Panc1 (cell line): Measurements from ENCODE around the gene PPT2.

Source experiments
- SIN3A ChIP-seq: IDR thresholded peaks from 2 replicates; pipeline ENCODE4 v1.6.1; 2012; ENCODE audit warnings: low read depth, mild to moderate bottlenecking, low read length, moderate library complexity, borderline replicate concordance; ENCODE audit not compliant: insufficient read depth
- TF ChIP-seq, protein P1 (sequence below): fragments of 450-650 bp; IDR thresholded peaks from 2 replicates; pipeline ENCODE4 v1.5.1; 2017; ENCODE audit warnings: mild to moderate bottlenecking

DNA sequence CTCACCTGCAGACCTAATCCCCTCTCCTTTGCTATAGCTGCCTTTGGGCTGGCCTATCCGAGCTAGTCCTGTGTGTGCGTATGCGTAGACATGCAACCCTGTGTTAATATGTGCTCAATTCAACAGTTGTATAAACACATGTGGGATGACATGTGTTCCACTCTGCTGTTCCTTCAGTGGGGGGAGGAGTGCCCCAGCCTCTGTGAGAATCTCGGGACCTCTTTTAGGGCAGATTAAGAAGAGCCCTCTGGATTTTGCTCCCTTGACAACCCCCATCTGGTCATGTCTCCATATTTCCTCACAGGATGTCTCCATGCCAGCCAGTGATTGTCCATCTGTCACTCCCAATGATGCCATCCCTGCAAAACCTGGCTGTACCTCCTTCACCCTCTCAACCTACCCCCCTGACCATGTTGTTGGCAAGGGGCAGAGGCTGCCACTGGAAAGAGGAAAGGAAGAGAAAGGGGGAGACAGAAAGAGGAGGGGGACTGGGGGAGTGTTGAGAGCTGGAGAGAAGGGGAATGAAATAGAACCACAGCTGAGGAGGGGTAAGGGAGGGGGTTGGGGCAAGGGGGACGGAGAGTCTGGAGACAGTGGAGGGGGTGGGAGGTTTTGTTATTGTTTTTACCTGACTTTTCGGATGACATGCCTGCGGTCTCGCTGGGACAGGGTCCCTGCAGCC, 2.6 kb upstream of the PPT2 start:
- TF ChIP-seq, protein P1, sequence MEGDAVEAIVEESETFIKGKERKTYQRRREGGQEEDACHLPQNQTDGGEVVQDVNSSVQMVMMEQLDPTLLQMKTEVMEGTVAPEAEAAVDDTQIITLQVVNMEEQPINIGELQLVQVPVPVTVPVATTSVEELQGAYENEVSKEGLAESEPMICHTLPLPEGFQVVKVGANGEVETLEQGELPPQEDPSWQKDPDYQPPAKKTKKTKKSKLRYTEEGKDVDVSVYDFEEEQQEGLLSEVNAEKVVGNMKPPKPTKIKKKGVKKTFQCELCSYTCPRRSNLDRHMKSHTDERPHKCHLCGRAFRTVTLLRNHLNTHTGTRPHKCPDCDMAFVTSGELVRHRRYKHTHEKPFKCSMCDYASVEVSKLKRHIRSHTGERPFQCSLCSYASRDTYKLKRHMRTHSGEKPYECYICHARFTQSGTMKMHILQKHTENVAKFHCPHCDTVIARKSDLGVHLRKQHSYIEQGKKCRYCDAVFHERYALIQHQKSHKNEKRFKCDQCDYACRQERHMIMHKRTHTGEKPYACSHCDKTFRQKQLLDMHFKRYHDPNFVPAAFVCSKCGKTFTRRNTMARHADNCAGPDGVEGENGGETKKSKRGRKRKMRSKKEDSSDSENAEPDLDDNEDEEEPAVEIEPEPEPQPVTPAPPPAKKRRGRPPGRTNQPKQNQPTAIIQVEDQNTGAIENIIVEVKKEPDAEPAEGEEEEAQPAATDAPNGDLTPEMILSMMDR, result no peak
- no peak for TF ChIP-seq SIN3A
